Gastroesophageal sphincter (tissue), 4 donors: Measurements from ENCODE around the gene ACTMAP. TPM values are rescaled to one million over a fixed set of nuclear protein-coding genes. Genes with fewer than 3 reads are reported as not detected.

Source experiments
- ATAC-seq: fragments of 150-250 bp; one replicate; pipeline ENCODE4 v1.9.1; 2016; ENCODE audit warnings: mild to moderate bottlenecking, moderate library complexity
- H3K27ac ChIP-seq, 4 donors: fragments of 200-600 bp; sonication (generic) in 3 of 4; 1 replicate in 3 of 4; 2 replicates in 1 of 4; pipeline ENCODE4 v1.5.1; 2016 to 2019
- H3K27me3 ChIP-seq: fragments of 200-600 bp; sonication (generic); one replicate; pipeline ENCODE4 v1.5.1; 2019
- H3K36me3 ChIP-seq, 2 donors: fragments of 200-600 bp; sonication (generic); one replicate each; pipeline ENCODE4 v1.5.1; 2019; ENCODE audit warnings: control low read depth in 1 of 2
- H3K4me1 ChIP-seq, 3 donors: fragments of 200-600 bp; sonication (generic); 1 replicate in 2 of 3; 2 replicates in 1 of 3; pipeline ENCODE4 v1.5.1; 2016 to 2019; ENCODE audit warnings: control low read depth in 2 of 3
- H3K4me3 ChIP-seq, 2 donors: fragments of 200-600 bp; sonication (generic); one replicate each; pipeline ENCODE4 v1.5.1; 2019; ENCODE audit warnings: mild to moderate bottlenecking in 1 of 2, moderate library complexity in 1 of 2
- H3K9me3 ChIP-seq, 3 donors: fragments of 200-600 bp; sonication (generic); one replicate each; pipeline ENCODE4 v1.5.1; 2017 to 2019; ENCODE audit warnings: control low read depth in 2 of 3
- CTCF ChIP-seq, 4 experiments: fragments of 200-600 bp in 2 of 4; fragments of 450-650 bp in 2 of 4; sonication (generic) in 1 of 4; IDR thresholded peaks; one replicate each; pipeline ENCODE4 v1.5.1; 2017 to 2019; ENCODE audit warnings: antibody characterized with exemption in 4 of 4, mild to moderate bottlenecking in 2 of 4, moderate library complexity in 2 of 4
- EP300 ChIP-seq: sonication (generic); formaldehyde crosslinking; IDR thresholded peaks from one replicate; pipeline ENCODE4 v1.6.1; 2017; ENCODE audit warnings: antibody characterized with exemption, mild to moderate bottlenecking
- POLR2A ChIP-seq, 2 donors: fragments of 450-650 bp; IDR thresholded peaks; one replicate each; pipeline ENCODE4 v1.6.1; 2017; ENCODE audit warnings: antibody characterized with exemption in 2 of 2, mild to moderate bottlenecking in 2 of 2, moderate library complexity in 1 of 2
- POLR2AphosphoS5 ChIP-seq: sonication (generic); formaldehyde crosslinking; IDR thresholded peaks from one replicate; pipeline ENCODE4 v1.6.1; 2017; ENCODE audit warnings: antibody characterized with exemption
- WGBS, 2 donors: methylation state at CpG; one replicate each; pipeline ENCODE4 v1.1.5; 2018; ENCODE audit warnings: low coverage in 1 of 2; 5-methylcytosine and 5-hydroxymethylcytosine counted together
- total RNA-seq, 4 donors: library from RNA; depleted of rRNA; stranded (reverse); fragments of >200 nt; gene quantifications; one replicate each; pipeline ENCODE4 v1.1.0, GENCODE V29; 2016

The ACTMAP gene
- total RNA-seq, 4 donors from 2014 or later: 0.89 to 2.4 (median 2.0) TPM

GRCh38 chr19:40724855-40725254, 25.4 kb downstream of the ACTMAP start:
- 75% methylated on average over 3 of the region's 3 CpGs; no CpG with 5 or more reads in 1 of the 2 donors for WGBS, 2 donors

GRCh38 chr19:40724315-40724714, 26.0 kb downstream of the ACTMAP start:
- WGBS, 2 donors: 94 to 100% methylated on average over 2 to 4 of the region's 4 CpGs

More at GRCh38 chr19:40724855-40725254, 25.4 kb downstream of the ACTMAP start:
- peaks cover 3 to 73% of the 10 kb centered on the region in 2 donors for H3K36me3 ChIP-seq
- H3K4me3 ChIP-seq: no peak overlapping the region
- TF ChIP-seq EP300 (no peak), POLR2AphosphoS5 (no peak), CTCF (IDR thresholded peaks at IDR 0.05) (no peak), POLR2A (IDR thresholded peaks at IDR 0.05) (no peak)
- H3K27me3 ChIP-seq: no peaks in the 10 kb centered on the region
- no peak overlapping the region for H3K27ac ChIP-seq
- peaks cover 0 to 57% (median 26%) of the 10 kb centered on the region in 3 donors for H3K4me1 ChIP-seq
- no peak for ATAC-seq
- H3K9me3 ChIP-seq: no peaks in the 10 kb centered on the region

GRCh38 chr19:40723661-40724254, 26.5 kb downstream of the ACTMAP start:
- Histone ChIP-seq H3K4me3 (no peak overlapping the region), H3K9me3 (no peaks in the 10 kb centered on the region), H3K4me1 (peaks cover 0 to 66% (median 32%) of the 10 kb centered on the region in 3 donors), H3K27me3 (no peaks in the 10 kb centered on the region), H3K36me3 (peaks cover 3 to 62% of the 10 kb centered on the region in 2 donors), H3K27ac (peak overlapping the region in 1 of 4 donors; percentile 5)
- TF ChIP-seq POLR2AphosphoS5: no peak
- no peak for TF ChIP-seq EP300
- no peak for TF ChIP-seq POLR2A (IDR thresholded peaks at IDR 0.05)
- TF ChIP-seq CTCF (IDR thresholded peaks at IDR 0.05): no peak
- ATAC-seq: no peak
- WGBS, 2 donors: 100% methylated on average over 2 of the region's 5 CpGs

More at GRCh38 chr19:40724315-40724714, 26.0 kb downstream of the ACTMAP start:
- H3K27me3 ChIP-seq: no peaks in the 10 kb centered on the region
- H3K9me3 ChIP-seq: no peaks in the 10 kb centered on the region
- H3K4me1 ChIP-seq: peaks cover 0 to 62% (median 32%) of the 10 kb centered on the region in 3 donors
- TF ChIP-seq POLR2A (IDR thresholded peaks at IDR 0.05): no peak
- TF ChIP-seq CTCF (IDR thresholded peaks at IDR 0.05): no peak
- no peak for TF ChIP-seq POLR2AphosphoS5
- no peak for TF ChIP-seq EP300
- peak overlapping the region in 1 of 4 donors; percentile 5 for H3K27ac ChIP-seq
- peaks cover 3 to 67% of the 10 kb centered on the region in 2 donors for H3K36me3 ChIP-seq
- no peak overlapping the region for H3K4me3 ChIP-seq
- no peak for ATAC-seq

GRCh38 chr19:40721936-40722661, 28.2 kb downstream of the ACTMAP start:
- WGBS, 2 donors: 56 to 62% methylated on average over 3 to 6 of the region's 9 CpGs
- ATAC-seq: no peak
- TF ChIP-seq EP300: no peak
- TF ChIP-seq POLR2AphosphoS5: peak; percentile 12

GRCh38 chr19:40721140-40721486, 29.2 kb downstream of the ACTMAP start:
- Histone ChIP-seq H3K4me3 (peak overlapping the region; percentile 77 to 92), H3K9me3 (no peaks in the 10 kb centered on the region), H3K27me3 (no peaks in the 10 kb centered on the region), H3K27ac (peak overlapping the region; percentile 97 to 99 (median 98)), H3K4me1 (peaks cover 0 to 80% (median 34%) of the 10 kb centered on the region in 3 donors), H3K36me3 (peaks cover 0 to 35% of the 10 kb centered on the region in 2 donors)
- ATAC-seq: no peak
- WGBS, 2 donors: 95% methylated on average over 2 of the region's 6 CpGs; no CpG with 5 or more reads in 1 of the 2 donors
- TF ChIP-seq POLR2A (IDR thresholded peaks at IDR 0.05): no peak
- TF ChIP-seq CTCF (IDR thresholded peaks at IDR 0.05): no peak
- TF ChIP-seq POLR2AphosphoS5: no peak
- no peak for TF ChIP-seq EP300

More at GRCh38 chr19:40721936-40722661, 28.2 kb downstream of the ACTMAP start:
- Histone ChIP-seq H3K36me3 (peaks cover 3 to 45% of the 10 kb centered on the region in 2 donors), H3K4me3 (peak overlapping the region in 1 of 2 donors; percentile 92), H3K27me3 (no peaks in the 10 kb centered on the region), H3K4me1 (peaks cover 0 to 75% (median 32%) of the 10 kb centered on the region in 3 donors), H3K9me3 (no peaks in the 10 kb centered on the region), H3K27ac (peak overlapping the region in 3 of 4 donors; percentile 98 to 99 (median 98))
